Measurements from ENCODE around the gene ZFAND2B.
A peak's percentile ranks its signal among the peaks of the same experiment; 100 is the strongest.
"Not testable (repeated sequence)": the region's sequence is repeated elsewhere in the genome, so short reads cannot be mapped to it uniquely, and the experiment has no call there.

ZFAND2B gene

GRCh38 chr2:219175928-219176817 lies 30.4 kb upstream of the ZFAND2B start:
- DNase-seq: peak; percentile 54

- DNase-seq: peak; percentile 92
These were observed 29.6 kb upstream of the ZFAND2B start, which contains the start of gene CNPPD1 for GRCh38 chr2:219176818-219177551. CNPPD1 (minus strand) TSS chr2:219176925; CDS start chr2:219176828, 97 bp downstream.

GRCh38 chr2:219177552-219178376 lies 28.8 kb upstream of the ZFAND2B start, which contains the start of gene RETREG2:
RETREG2 (plus strand) TSS chr2:219178275; CDS start chr2:219178353, 78 bp downstream.
- peak; percentile 95 for DNase-seq

- peak; percentile 54 for DNase-seq
These were observed 28.0 kb upstream of the ZFAND2B start for GRCh38 chr2:219178377-219179175.

GRCh38 chr2:219179601-219180465 lies 26.7 kb upstream of the ZFAND2B start:
- DNase-seq: no peak

GRCh38 chr2:219180961-219181360 lies 25.6 kb upstream of the ZFAND2B start:
- peak; percentile 0 for DNase-seq

GRCh38 chr2:219181531-219181930 lies 25.1 kb upstream of the ZFAND2B start:
- peak; percentile 0 for DNase-seq

GRCh38 chr2:219182331-219183150 lies 24.0 kb upstream of the ZFAND2B start:
- peak; percentile 18 for DNase-seq

- DNase-seq: no peak
These were observed 23.3 kb upstream of the ZFAND2B start for GRCh38 chr2:219183151-219183772.

- DNase-seq: no peak
These were observed 22.5 kb upstream of the ZFAND2B start for GRCh38 chr2:219184121-219184520.

GRCh38 chr2:219186754-219187456 lies 19.7 kb upstream of the ZFAND2B start:
- DNase-seq: no peak

- DNase-seq: no peak
These were observed 9.2 kb upstream of the ZFAND2B start for GRCh38 chr2:219197388-219197787.

GRCh38 chr2:219198974-219199373 lies 7.6 kb upstream of the ZFAND2B start:
- DNase-seq: no peak

GRCh38 chr2:219199470-219200211 lies 6.9 kb upstream of the ZFAND2B start:
- peak; percentile 0 for DNase-seq

- peak; percentile 0 for DNase-seq
These were observed 5.9 kb upstream of the ZFAND2B start for GRCh38 chr2:219200502-219201326.

- not testable (repeated sequence) for DNase-seq
These were observed 5.3 kb upstream of the ZFAND2B start for GRCh38 chr2:219201331-219201730.

Data from hematopoietic multipotent progenitor cell treated with erythropoietin and hydrocortisone succinate and interleukin-3 and kit ligand, for 6 days (in vitro differentiated cells).